Neural cell (in vitro differentiated cells): ENCODE data around the gene UBE3B. TPM values are rescaled to one million over a fixed set of nuclear protein-coding genes. Genes with fewer than 3 reads are reported as not detected.

Source experiments
- H2AFZ ChIP-seq: fragments of 200-600, 300-800 bp; sonication (generic), shearing (Covaris generic); 2 replicates; pipeline ENCODE4 v1.6.0; 2014; ENCODE audit warnings: low read depth, mild to moderate bottlenecking, antibody characterized with exemption, low read length, moderate library complexity
- H3F3A ChIP-seq: fragments of 200-600 bp; shearing (Covaris generic); 2 replicates; pipeline ENCODE4 v1.6.1; 2016; ENCODE audit warnings: mild to moderate bottlenecking, moderate library complexity, mixed read lengths, antibody characterized with exemption, low read length; ENCODE audit not compliant: insufficient read depth, poor library complexity, severe bottlenecking
- H3K27ac ChIP-seq: fragments of 200-600, 300-800 bp; sonication (generic), shearing (Covaris generic); 2 replicates; pipeline ENCODE4 v1.5.1; 2014; ENCODE audit warnings: mild to moderate bottlenecking, low read length, moderate library complexity
- H3K27me3 ChIP-seq: fragments of 300-800, 200-600 bp; sonication (generic), shearing (Covaris generic); 2 replicates; pipeline ENCODE4 v1.6.0; 2014; ENCODE audit warnings: mild to moderate bottlenecking, low read depth, low read length, moderate library complexity; ENCODE audit not compliant: insufficient read depth
- H3K36me3 ChIP-seq: fragments of 300-800, 200-600 bp; sonication (generic), shearing (Covaris generic); 2 replicates; pipeline ENCODE4 v1.5.1; 2014; ENCODE audit warnings: mild to moderate bottlenecking, antibody characterized with exemption, low read length, moderate library complexity; ENCODE audit not compliant: insufficient read depth
- H3K4me2 ChIP-seq: fragments of 300-800, 200-600 bp; sonication (generic), shearing (Covaris generic); 2 replicates; pipeline ENCODE4 v1.6.0; 2014; ENCODE audit warnings: mild to moderate bottlenecking, low read length
- H3K4me3 ChIP-seq: fragments of 300-800, 200-600 bp; sonication (generic), shearing (Covaris generic); 2 replicates; pipeline ENCODE4 v1.5.1; 2014; ENCODE audit warnings: mild to moderate bottlenecking, low read length, moderate library complexity
- H3K79me2 ChIP-seq: fragments of 200-600 bp; shearing (Covaris generic); replicated peaks from 2 replicates; pipeline ENCODE4 v1.6.0; 2014; ENCODE audit warnings: mild to moderate bottlenecking, low read length, moderate library complexity; ENCODE audit not compliant: insufficient read depth
- H3K9ac ChIP-seq: fragments of 300-800, 200-600 bp; sonication (generic), shearing (Covaris generic); 2 replicates; pipeline ENCODE4 v1.6.1; 2016; ENCODE audit warnings: mild to moderate bottlenecking, low read length, mixed read lengths
- H3K9me2 ChIP-seq: fragments of 200-600 bp; shearing (Covaris generic); 2 replicates; pipeline ENCODE4 v1.6.1; 2016; ENCODE audit warnings: mild to moderate bottlenecking, low read length, mixed read lengths; ENCODE audit not compliant: insufficient read depth
- H3K9me3 ChIP-seq: fragments of 200-600, 300-800 bp; sonication (generic), shearing (Covaris generic); 2 replicates; pipeline ENCODE4 v1.6.1; 2016; ENCODE audit warnings: mild to moderate bottlenecking, mixed run types, low read length, moderate library complexity, mixed read lengths
- H4K20me1 ChIP-seq: fragments of 200-600 bp; shearing (Covaris generic); 2 replicates; pipeline ENCODE4 v1.6.1; 2016; ENCODE audit warnings: mild to moderate bottlenecking, mixed run types; ENCODE audit not compliant: insufficient read depth
- EP300 ChIP-seq: fragments of 450-650 bp; conservative IDR thresholded peaks from 2 replicates; pipeline ENCODE4 v1.6.1; 2014; ENCODE audit warnings: antibody characterized with exemption, mild to moderate bottlenecking, moderate library complexity; ENCODE audit not compliant: poor library complexity, severe bottlenecking
- EZH2 ChIP-seq: fragments of 200-600, 300-800 bp; shearing (Covaris generic), sonication (generic); IDR thresholded peaks from 2 replicates; pipeline ENCODE4 v1.6.1; 2014; ENCODE audit warnings: antibody characterized with exemption, low read length, borderline replicate concordance, mild to moderate bottlenecking; ENCODE audit not compliant: insufficient read depth, poor library complexity, severe bottlenecking
- MXI1 ChIP-seq: fragments of 450-650 bp; conservative IDR thresholded peaks from 2 replicates; pipeline ENCODE4 v1.6.1; 2014; ENCODE audit warnings: antibody characterized with exemption, mild to moderate bottlenecking; ENCODE audit not compliant: poor library complexity, severe bottlenecking
- POLR2AphosphoS5 ChIP-seq: IDR thresholded peaks from 2 replicates; pipeline ENCODE4 v1.6.1; 2012
- RAD21 ChIP-seq: fragments of 450-650 bp; conservative IDR thresholded peaks from 2 replicates; pipeline ENCODE4 v1.6.1; 2014; ENCODE audit warnings: antibody characterized with exemption, mild to moderate bottlenecking, moderate library complexity
- SMC3 ChIP-seq: fragments of 450-650 bp; conservative IDR thresholded peaks from 2 replicates; pipeline ENCODE4 v1.6.1; 2014; ENCODE audit warnings: antibody characterized with exemption, mild to moderate bottlenecking, moderate library complexity; ENCODE audit not compliant: poor library complexity
- TAF1 ChIP-seq: IDR thresholded peaks from 2 replicates; pipeline ENCODE4 v1.6.1; 2012; ENCODE audit warnings: low read depth
- polyA plus RNA-seq: library from polyadenylated mRNA; depleted of rRNA; stranded (reverse); fragments of >200 nt; gene quantifications from 2 replicates; pipeline ENCODE4 v1.2.3, GENCODE V29; 2014
- TF ChIP-seq, protein P1 (sequence below): IDR thresholded peaks from 2 replicates; pipeline ENCODE4 v1.6.1; 2012; ENCODE audit warnings: borderline replicate concordance
- TF ChIP-seq, protein P2 (sequence below): fragments of 450-650 bp; IDR thresholded peaks from 2 replicates; pipeline ENCODE4 v1.5.1; 2014; ENCODE audit warnings: antibody characterized with exemption, mild to moderate bottlenecking, moderate library complexity; ENCODE audit not compliant: poor library complexity, severe bottlenecking

Gene UBE3B
- polyA plus RNA-seq, 1 donor from 2014 or later: 21.7 TPM

DNA sequence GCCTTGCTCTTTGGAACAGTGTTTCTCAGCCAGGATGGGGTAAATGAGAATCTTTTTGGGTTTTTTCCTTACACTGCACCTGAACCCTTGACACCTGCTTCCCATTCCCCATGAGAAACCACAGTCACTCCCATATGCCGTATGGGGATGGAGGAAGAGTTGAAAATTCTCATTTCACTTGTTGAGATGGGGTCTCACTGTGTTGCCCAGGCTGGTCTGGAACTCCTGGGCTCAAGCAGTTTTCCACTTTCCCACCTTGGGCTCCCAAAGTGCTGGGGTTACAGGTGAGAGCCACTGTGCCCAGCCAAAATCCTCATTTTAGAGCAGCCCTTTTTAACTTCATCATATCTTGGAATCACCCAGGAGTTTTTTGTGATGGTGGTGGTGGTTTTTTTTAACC, 99.9 kb downstream of the UBE3B start:
- Histone ChIP-seq H3K36me3 (no peaks in the 10 kb centered on the region), H3K79me2 (peaks cover 24% of the 10 kb centered on the region)

DNA sequence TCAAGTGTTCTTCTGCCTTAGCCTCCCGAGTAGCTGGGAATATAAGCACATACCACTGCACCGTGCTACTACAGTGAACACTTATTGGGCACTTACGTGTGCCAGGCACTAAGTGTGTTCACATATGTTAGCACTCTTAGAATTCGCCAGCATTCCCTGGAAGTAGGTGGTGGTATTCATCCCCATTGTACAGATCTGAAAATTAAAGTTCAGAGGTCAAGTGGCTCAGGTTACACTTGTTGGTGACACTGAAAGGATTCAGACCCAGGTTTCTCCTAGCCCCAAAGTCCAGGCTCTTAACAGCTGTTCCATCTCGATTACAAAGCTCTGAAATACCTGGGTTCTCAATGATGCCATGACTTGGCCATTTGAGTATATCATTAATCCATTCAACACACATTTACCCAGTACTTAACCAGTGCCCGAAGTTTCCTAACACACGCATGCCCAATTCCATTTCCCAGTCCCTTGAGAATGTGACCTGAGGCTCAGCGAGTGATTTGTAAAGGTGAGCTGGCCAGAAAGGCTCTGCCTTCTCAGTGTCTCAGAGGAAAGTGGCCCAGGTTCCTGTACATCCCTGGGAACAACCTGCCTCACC, 101.0 kb downstream of the UBE3B start:
- Histone ChIP-seq H3K27me3 (no peaks in the 10 kb centered on the region), H3K36me3 (no peaks in the 10 kb centered on the region), H2AFZ (no peak overlapping the region), H3K27ac (no peak overlapping the region), H3F3A (no peaks in the 10 kb centered on the region), H3K4me3 (no peak overlapping the region), H3K4me2 (no peak overlapping the region), H3K79me2 (peaks cover 18% of the 10 kb centered on the region), H3K9ac (no peak overlapping the region), H3K9me3 (no peaks in the 10 kb centered on the region), H3K9me2 (no peaks in the 10 kb centered on the region), H4K20me1 (no peaks in the 10 kb centered on the region)
- TF ChIP-seq SMC3 (no peak), MXI1 (no peak), RAD21 (no peak), POLR2AphosphoS5 (no peak), EP300 (no peak), EZH2 (no peak), TAF1 (no peak)
- TF ChIP-seq, protein P1, sequence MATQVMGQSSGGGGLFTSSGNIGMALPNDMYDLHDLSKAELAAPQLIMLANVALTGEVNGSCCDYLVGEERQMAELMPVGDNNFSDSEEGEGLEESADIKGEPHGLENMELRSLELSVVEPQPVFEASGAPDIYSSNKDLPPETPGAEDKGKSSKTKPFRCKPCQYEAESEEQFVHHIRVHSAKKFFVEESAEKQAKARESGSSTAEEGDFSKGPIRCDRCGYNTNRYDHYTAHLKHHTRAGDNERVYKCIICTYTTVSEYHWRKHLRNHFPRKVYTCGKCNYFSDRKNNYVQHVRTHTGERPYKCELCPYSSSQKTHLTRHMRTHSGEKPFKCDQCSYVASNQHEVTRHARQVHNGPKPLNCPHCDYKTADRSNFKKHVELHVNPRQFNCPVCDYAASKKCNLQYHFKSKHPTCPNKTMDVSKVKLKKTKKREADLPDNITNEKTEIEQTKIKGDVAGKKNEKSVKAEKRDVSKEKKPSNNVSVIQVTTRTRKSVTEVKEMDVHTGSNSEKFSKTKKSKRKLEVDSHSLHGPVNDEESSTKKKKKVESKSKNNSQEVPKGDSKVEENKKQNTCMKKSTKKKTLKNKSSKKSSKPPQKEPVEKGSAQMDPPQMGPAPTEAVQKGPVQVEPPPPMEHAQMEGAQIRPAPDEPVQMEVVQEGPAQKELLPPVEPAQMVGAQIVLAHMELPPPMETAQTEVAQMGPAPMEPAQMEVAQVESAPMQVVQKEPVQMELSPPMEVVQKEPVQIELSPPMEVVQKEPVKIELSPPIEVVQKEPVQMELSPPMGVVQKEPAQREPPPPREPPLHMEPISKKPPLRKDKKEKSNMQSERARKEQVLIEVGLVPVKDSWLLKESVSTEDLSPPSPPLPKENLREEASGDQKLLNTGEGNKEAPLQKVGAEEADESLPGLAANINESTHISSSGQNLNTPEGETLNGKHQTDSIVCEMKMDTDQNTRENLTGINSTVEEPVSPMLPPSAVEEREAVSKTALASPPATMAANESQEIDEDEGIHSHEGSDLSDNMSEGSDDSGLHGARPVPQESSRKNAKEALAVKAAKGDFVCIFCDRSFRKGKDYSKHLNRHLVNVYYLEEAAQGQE: no peak
- TF ChIP-seq, protein P2, sequence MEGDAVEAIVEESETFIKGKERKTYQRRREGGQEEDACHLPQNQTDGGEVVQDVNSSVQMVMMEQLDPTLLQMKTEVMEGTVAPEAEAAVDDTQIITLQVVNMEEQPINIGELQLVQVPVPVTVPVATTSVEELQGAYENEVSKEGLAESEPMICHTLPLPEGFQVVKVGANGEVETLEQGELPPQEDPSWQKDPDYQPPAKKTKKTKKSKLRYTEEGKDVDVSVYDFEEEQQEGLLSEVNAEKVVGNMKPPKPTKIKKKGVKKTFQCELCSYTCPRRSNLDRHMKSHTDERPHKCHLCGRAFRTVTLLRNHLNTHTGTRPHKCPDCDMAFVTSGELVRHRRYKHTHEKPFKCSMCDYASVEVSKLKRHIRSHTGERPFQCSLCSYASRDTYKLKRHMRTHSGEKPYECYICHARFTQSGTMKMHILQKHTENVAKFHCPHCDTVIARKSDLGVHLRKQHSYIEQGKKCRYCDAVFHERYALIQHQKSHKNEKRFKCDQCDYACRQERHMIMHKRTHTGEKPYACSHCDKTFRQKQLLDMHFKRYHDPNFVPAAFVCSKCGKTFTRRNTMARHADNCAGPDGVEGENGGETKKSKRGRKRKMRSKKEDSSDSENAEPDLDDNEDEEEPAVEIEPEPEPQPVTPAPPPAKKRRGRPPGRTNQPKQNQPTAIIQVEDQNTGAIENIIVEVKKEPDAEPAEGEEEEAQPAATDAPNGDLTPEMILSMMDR: no peak

More for the DNA sequence above, 99.9 kb downstream of the UBE3B start:
- Histone ChIP-seq H3K9me3 (no peaks in the 10 kb centered on the region), H3K27ac (no peak overlapping the region), H3K27me3 (no peaks in the 10 kb centered on the region), H3K4me2 (no peak overlapping the region), H3F3A (no peaks in the 10 kb centered on the region), H4K20me1 (no peaks in the 10 kb centered on the region), H3K9ac (no peak overlapping the region), H3K4me3 (no peak overlapping the region), H3K9me2 (no peaks in the 10 kb centered on the region), H2AFZ (no peak overlapping the region)
- TF ChIP-seq SMC3 (no peak), MXI1 (no peak), EZH2 (no peak), EP300 (no peak), TAF1 (no peak), RAD21 (no peak), POLR2AphosphoS5 (no peak)
- TF ChIP-seq, protein P2: no peak
- TF ChIP-seq, protein P1: no peak
